ENCODE data around the gene COL4A2. TPM values are rescaled to one million over a fixed set of nuclear protein-coding genes. Genes with fewer than 3 reads are reported as not detected.
"Not testable (repeated sequence)": the region's sequence is repeated elsewhere in the genome, so short reads cannot be mapped to it uniquely, and the experiment has no call there.

The COL4A2 gene
- total RNA-seq, 6 donors from 2014 or later, result 169 to 458 (median 258) TPM

GRCh38 chr13:110529522-110530311 lies 222.6 kb downstream of the COL4A2 start:
- H3K27ac ChIP-seq, result peak overlapping the region in 2 of 4 donors; percentile 63 to 76
- ATAC-seq (ENCODE audit: low FRiP score in 2 of 2) (no peak), DNase-seq (no peak)
- 82 to 90% methylated on average over 12 to 17 of the region's 23 CpGs for WGBS, 2 donors
- no peak for TF ChIP-seq POLR2AphosphoS5 (IDR thresholded peaks at IDR 0.05)
- no peak for TF ChIP-seq EP300 (IDR thresholded peaks at IDR 0.05)
- TF ChIP-seq CTCF (IDR thresholded peaks at IDR 0.05), result no peak
- no peak for TF ChIP-seq POLR2A (IDR thresholded peaks at IDR 0.05)
- no peak overlapping the region for H3K4me3 ChIP-seq
- no peaks in the 10 kb centered on the region for H3K27me3 ChIP-seq
- peaks cover 34 to 53% (median 51%) of the 10 kb centered on the region in 4 donors for H3K4me1 ChIP-seq
- H3K9me3 ChIP-seq, result no peaks in the 10 kb centered on the region
- H3K36me3 ChIP-seq, result no peaks in the 10 kb centered on the region

GRCh38 chr13:110531100-110531499 lies 224.0 kb downstream of the COL4A2 start:
- WGBS, 2 donors, result 92 to 100% methylated on average over 2 to 7 of the region's 7 CpGs
- no peaks in the 10 kb centered on the region for H3K27me3 ChIP-seq
- H3K9me3 ChIP-seq, result no peaks in the 10 kb centered on the region
- H3K4me3 ChIP-seq, result no peak overlapping the region
- TF ChIP-seq EP300 (IDR thresholded peaks at IDR 0.05) (no peak), CTCF (IDR thresholded peaks at IDR 0.05) (no peak), POLR2AphosphoS5 (IDR thresholded peaks at IDR 0.05) (no peak), POLR2A (IDR thresholded peaks at IDR 0.05) (no peak)
- peak overlapping the region in 2 of 4 donors; percentile 55 to 66 for H3K27ac ChIP-seq
- peaks cover 0 to 11% (median 0%) of the 10 kb centered on the region in 4 donors for H3K36me3 ChIP-seq
- no peak for DNase-seq
- peaks cover 27 to 43% (median 42%) of the 10 kb centered on the region in 4 donors for H3K4me1 ChIP-seq
- no peak for ATAC-seq (ENCODE audit: low FRiP score in 2 of 2)

GRCh38 chr13:110531671-110532083 lies 224.6 kb downstream of the COL4A2 start:
- peaks cover 25 to 39% (median 37%) of the 10 kb centered on the region in 4 donors for H3K4me1 ChIP-seq
- no peak overlapping the region for H3K4me3 ChIP-seq
- H3K36me3 ChIP-seq, result peaks cover 0 to 11% (median 0%) of the 10 kb centered on the region in 4 donors
- ATAC-seq (ENCODE audit: low FRiP score in 2 of 2) (peak in 1 of 2 donors; percentile 52), DNase-seq (peak in 1 of 2 donors; percentile 62)
- WGBS, 2 donors, result 73 to 88% methylated on average over 9 of the region's 9 CpGs
- TF ChIP-seq POLR2A (IDR thresholded peaks at IDR 0.05) (peak in 1 of 4 donors; percentile 51), EP300 (IDR thresholded peaks at IDR 0.05) (no peak)
- H3K27me3 ChIP-seq, result no peaks in the 10 kb centered on the region
- H3K9me3 ChIP-seq, result no peaks in the 10 kb centered on the region
- H3K27ac ChIP-seq, result peak overlapping the region in 3 of 4 donors; percentile 48 to 66 (median 55)

GRCh38 chr13:110532258-110532657 lies 225.2 kb downstream of the COL4A2 start:
- H3K27me3 ChIP-seq; DNase-seq; H3K9me3 ChIP-seq; ATAC-seq (ENCODE audit: low FRiP score in 2 of 2); H3K4me3 ChIP-seq: not testable (repeated sequence)
- Histone ChIP-seq H3K4me1 (peaks cover 21 to 35% (median 32%) of the 10 kb centered on the region in 4 donors), H3K27ac (peak overlapping the region in 3 of 4 donors; percentile 18 to 66 (median 48)), H3K36me3 (peaks cover 0 to 11% (median 0%) of the 10 kb centered on the region in 4 donors)
- 61 to 77% methylated on average over 2 of the region's 2 CpGs for WGBS, 2 donors

GRCh38 chr13:110533771-110534670 lies 226.9 kb downstream of the COL4A2 start:
- no peak for DNase-seq
- Histone ChIP-seq H3K4me3 (no peak overlapping the region), H3K36me3 (peaks cover 0 to 11% (median 0%) of the 10 kb centered on the region in 4 donors), H3K9me3 (no peaks in the 10 kb centered on the region), H3K4me1 (peaks cover 21 to 34% (median 22%) of the 10 kb centered on the region in 4 donors), H3K27ac (peak overlapping the region in 2 of 4 donors; percentile 6 to 66), H3K27me3 (no peaks in the 10 kb centered on the region)
- ATAC-seq (ENCODE audit: low FRiP score in 2 of 2), result peak in 1 of 2 donors; percentile 13
- whole genome bisulfite sequencing, 2 donors, result 73 to 81% methylated on average over 4 to 16 of the region's 16 CpGs
- peak in 1 of 4 donors; percentile 13 for TF ChIP-seq POLR2A (IDR thresholded peaks at IDR 0.05)
- TF ChIP-seq POLR2AphosphoS5 (IDR thresholded peaks at IDR 0.05), result no peak

- H3K4me1 ChIP-seq, result peaks cover 24 to 40% (median 25%) of the 10 kb centered on the region in 4 donors
- TF ChIP-seq POLR2AphosphoS5 (IDR thresholded peaks at IDR 0.05), result no peak
- TF ChIP-seq EP300 (IDR thresholded peaks at IDR 0.05), result no peak
- no peak for TF ChIP-seq CTCF (IDR thresholded peaks at IDR 0.05)
- no peak for TF ChIP-seq POLR2A (IDR thresholded peaks at IDR 0.05)
- no peak for ATAC-seq (ENCODE audit: low FRiP score in 2 of 2)
- H3K4me3 ChIP-seq, result no peak overlapping the region
- DNase-seq, result no peak
- H3K27me3 ChIP-seq, result no peaks in the 10 kb centered on the region
- H3K27ac ChIP-seq, result peak overlapping the region in 3 of 4 donors; percentile 48 to 75 (median 72)
- no peaks in the 10 kb centered on the region for H3K9me3 ChIP-seq
- WGBS, 2 donors, result 94 to 98% methylated on average over 11 of the region's 11 CpGs
- peaks cover 0 to 11% (median 0%) of the 10 kb centered on the region in 4 donors for H3K36me3 ChIP-seq
Measured at GRCh38 chr13:110535526-110535925, 228.4 kb downstream of the COL4A2 start.
